Cardiac muscle cell (in vitro differentiated cells and primary cell): ENCODE data around the gene LRRC74A. TPM values are rescaled to one million over a fixed set of nuclear protein-coding genes. Genes with fewer than 3 reads are reported as not detected.

Source experiments
- DNase-seq, 2 donors: peaks; one replicate each; pipeline versions ENCODE4 v3.0.0 to v3.0.0-alpha.2; 2010 to 2017; ENCODE audit warnings: low read depth in 1 of 2, low spot score in 1 of 2
- H3K27ac ChIP-seq: fragments of 200-600 bp; sonication (generic); 2 replicates; pipeline ENCODE4 v1.5.1; 2016
- H3K27me3 ChIP-seq: fragments of 200-600 bp; sonication (generic); 2 replicates; pipeline ENCODE4 v1.6.0; 2016; ENCODE audit warnings: control low read depth
- H3K36me3 ChIP-seq: fragments of 200-600 bp; sonication (generic); 2 replicates; pipeline ENCODE4 v1.5.1; 2016; ENCODE audit warnings: control low read depth
- H3K4me1 ChIP-seq: fragments of 200-600 bp; sonication (generic); 2 replicates; pipeline ENCODE4 v1.8.1; 2017; ENCODE audit warnings: low read depth, mild to moderate bottlenecking, mixed run types
- H3K4me3 ChIP-seq: fragments of 200-600 bp; sonication (generic); 2 replicates; pipeline ENCODE4 v1.5.1; 2016; ENCODE audit warnings: mild to moderate bottlenecking
- H3K9me3 ChIP-seq: fragments of 200-600 bp; sonication (generic); 2 replicates; pipeline ENCODE4 v1.5.1; 2017; ENCODE audit warnings: low read depth, mild to moderate bottlenecking, control low read depth
- polyA plus RNA-seq: library from polyadenylated mRNA; unstranded; fragments of >200 nt; fragmentation: Nextera tagmentation; extraction: Ambion mirVana; gene quantifications from 2 replicates; pipeline ENCODE4 v1.2.1, GENCODE V29; 2016
- total RNA-seq: library from RNA; depleted of rRNA; stranded (reverse); fragments of >200 nt; gene quantifications from 2 replicates; pipeline ENCODE4 v1.2.3, GENCODE V29; 2016
- TF ChIP-seq, protein P1 (sequence below): IDR thresholded peaks from 2 replicates; pipeline ENCODE4 v1.5.1; 2012; ENCODE audit warnings: low read depth, mild to moderate bottlenecking, low read length

LRRC74A gene
- total and polyA plus RNA-seq, 2 experiments from 2014 or later, result not detected

DNA sequence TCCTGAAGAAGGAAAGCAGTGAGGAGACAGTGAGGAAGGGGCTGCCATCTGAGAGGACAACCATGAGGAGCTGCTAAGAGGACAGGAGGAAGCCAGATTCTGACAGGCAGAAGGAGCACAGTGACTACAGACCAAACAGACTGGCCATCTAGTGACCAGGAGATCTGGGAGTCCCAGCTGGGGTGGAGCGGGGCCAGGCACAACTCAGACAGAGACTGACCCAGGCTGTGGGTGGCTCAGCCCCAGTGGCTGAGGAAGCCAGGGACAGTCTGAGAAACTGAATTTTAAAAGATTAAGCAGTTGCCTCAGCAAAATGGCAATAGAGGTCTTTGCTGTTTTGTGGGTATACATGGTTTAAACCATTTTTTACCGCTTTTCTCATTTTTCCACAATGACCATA lies 28.9 kb downstream of the LRRC74A start:
- no peaks in the 10 kb centered on the region for H3K9me3 ChIP-seq
- no peak overlapping the region for H3K4me3 ChIP-seq
- no peak overlapping the region for H3K27ac ChIP-seq
- TF ChIP-seq, protein P1, sequence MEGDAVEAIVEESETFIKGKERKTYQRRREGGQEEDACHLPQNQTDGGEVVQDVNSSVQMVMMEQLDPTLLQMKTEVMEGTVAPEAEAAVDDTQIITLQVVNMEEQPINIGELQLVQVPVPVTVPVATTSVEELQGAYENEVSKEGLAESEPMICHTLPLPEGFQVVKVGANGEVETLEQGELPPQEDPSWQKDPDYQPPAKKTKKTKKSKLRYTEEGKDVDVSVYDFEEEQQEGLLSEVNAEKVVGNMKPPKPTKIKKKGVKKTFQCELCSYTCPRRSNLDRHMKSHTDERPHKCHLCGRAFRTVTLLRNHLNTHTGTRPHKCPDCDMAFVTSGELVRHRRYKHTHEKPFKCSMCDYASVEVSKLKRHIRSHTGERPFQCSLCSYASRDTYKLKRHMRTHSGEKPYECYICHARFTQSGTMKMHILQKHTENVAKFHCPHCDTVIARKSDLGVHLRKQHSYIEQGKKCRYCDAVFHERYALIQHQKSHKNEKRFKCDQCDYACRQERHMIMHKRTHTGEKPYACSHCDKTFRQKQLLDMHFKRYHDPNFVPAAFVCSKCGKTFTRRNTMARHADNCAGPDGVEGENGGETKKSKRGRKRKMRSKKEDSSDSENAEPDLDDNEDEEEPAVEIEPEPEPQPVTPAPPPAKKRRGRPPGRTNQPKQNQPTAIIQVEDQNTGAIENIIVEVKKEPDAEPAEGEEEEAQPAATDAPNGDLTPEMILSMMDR, result no peak
- no peak for DNase-seq
- H3K36me3 ChIP-seq, result no peaks in the 10 kb centered on the region
- H3K27me3 ChIP-seq, result peaks cover 3% of the 10 kb centered on the region
- H3K4me1 ChIP-seq, result no peaks in the 10 kb centered on the region

DNA sequence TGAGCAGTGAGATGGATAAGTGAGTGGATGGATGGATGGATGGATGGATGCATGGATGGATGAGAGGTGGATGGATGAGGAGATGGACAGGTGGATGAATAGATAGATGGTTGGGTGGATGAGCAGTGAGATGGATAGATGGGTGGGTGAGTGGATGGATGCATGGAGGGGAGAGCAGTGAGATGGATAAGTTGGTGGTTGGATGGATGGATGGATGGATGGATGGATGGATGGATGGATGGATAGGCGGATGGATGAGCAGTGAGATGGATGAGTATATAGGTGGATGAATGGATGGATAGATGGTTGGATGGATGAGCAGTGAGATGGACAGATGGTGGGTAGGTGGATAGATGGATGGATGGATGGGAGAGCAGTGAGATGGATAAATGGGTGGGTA lies 30.6 kb downstream of the LRRC74A start:
- no peak overlapping the region for H3K4me3 ChIP-seq
- TF ChIP-seq, protein P1, result no peak
- no peaks in the 10 kb centered on the region for H3K9me3 ChIP-seq
- H3K27ac ChIP-seq, result no peak overlapping the region
- no peaks in the 10 kb centered on the region for H3K4me1 ChIP-seq
- peaks cover 3% of the 10 kb centered on the region for H3K27me3 ChIP-seq
- DNase-seq, result no peak
- no peaks in the 10 kb centered on the region for H3K36me3 ChIP-seq

DNA sequence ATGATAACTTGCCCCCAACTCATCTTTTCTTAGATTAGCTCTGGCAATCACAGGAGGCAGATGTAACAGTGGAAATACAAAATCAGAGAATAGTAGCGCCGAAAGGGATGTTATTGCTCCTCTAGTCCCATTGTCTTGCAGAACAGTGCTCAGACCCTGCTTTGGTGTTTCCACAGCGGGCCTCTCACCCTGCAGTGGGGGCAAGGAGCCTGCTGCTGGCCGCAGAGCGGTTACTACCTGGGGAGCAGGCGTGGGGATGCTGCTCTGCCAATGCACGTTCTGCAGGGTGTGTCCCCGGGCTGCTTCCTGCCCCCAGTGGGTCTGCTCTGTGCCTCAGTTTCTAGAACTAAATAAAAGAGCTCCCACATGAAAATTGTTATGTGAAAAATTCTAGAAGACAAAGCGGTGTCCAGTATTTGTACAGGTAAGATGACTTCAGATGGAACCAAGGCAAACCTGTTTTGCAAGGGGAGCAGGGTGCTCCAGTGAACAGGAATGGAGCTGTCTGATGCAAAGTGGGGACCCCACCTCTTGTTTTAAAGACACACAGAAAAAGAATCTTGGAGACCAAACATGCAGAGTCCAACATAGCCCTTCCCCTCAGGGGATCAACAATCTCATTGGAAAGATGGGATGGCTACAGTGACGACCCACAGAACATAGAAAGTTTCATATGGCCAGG lies 35.5 kb downstream of the LRRC74A start:
- H3K4me3 ChIP-seq, result no peak overlapping the region
- TF ChIP-seq, protein P1, result no peak
- H3K27me3 ChIP-seq, result peaks cover 3% of the 10 kb centered on the region
- H3K27ac ChIP-seq, result no peak overlapping the region
- H3K9me3 ChIP-seq, result no peaks in the 10 kb centered on the region
- no peak for DNase-seq
- H3K36me3 ChIP-seq, result no peaks in the 10 kb centered on the region
- H3K4me1 ChIP-seq, result peaks cover 7% of the 10 kb centered on the region

DNA sequence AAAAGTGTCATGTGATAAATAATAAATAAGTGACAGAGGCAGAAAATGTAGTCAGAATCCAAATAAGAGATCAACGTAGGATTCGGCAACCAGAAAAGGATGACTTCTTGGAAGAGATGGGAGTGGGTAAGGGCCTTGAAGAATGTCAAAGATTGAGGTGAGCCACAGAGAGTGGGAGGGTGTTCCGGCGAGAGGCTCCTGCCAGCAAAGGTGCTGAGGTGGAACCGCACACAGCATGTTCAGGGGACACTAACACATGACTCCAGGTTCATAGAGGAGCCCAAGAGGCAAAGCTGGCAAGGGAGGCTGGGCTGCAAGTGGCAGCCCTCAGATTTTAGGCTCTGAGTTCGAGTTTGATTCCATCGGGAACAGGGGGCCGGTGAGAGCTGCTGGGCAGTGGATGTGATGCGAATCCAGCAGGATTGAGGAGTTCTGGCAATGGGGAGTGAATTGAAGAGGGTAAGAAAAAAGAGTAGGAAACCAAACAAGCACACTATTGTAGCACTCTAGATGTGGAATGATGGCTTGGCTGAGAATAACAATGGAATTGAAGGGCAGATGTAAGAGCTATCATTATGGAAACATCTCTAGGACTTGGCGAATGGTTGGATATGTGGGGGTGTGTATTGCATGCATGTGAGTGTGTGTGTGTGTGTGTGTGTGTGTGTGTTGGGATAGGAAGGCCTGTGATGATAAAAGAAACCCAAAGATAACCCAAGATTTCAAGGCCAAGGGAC lies 36.5 kb downstream of the LRRC74A start:
- H3K4me1 ChIP-seq, result peaks cover 7% of the 10 kb centered on the region
- no peak overlapping the region for H3K4me3 ChIP-seq
- TF ChIP-seq, protein P1, result no peak
- DNase-seq, result no peak
- H3K27me3 ChIP-seq, result peaks cover under 1% of the 10 kb centered on the region
- H3K9me3 ChIP-seq, result no peaks in the 10 kb centered on the region
- no peak overlapping the region for H3K27ac ChIP-seq
- H3K36me3 ChIP-seq, result no peaks in the 10 kb centered on the region

DNA sequence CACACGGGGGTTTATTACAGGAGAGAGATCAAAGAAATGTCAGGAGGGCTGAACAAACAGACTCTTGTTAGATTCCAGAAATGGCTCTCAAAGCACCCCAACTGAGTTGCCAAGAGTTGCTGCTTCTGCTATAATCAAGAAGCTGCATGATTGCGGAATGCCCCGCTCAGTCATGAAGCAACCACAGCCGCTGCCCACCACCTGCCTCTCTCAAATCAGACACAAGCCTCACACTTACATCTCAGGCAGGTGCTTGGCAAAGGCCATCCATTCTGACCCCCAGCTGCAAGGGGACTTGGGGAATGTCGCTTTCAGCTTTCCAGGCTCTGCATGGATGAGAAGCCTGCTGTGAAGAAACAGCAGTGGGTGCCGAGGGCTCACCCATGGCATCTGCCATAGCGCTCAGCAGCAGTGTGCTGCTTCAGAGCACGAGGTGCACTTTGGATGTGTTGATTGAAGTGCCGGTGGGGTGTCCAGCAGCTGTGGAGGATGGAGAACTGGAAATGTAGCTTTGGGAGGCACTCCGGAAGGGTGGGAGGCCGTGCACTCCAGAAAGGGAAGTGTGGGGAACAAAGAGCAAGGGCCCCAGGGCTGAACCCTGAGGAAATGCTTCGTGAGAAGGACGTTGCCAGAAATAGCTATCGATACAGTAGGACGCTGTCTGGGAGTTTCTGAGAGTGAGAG lies 37.7 kb downstream of the LRRC74A start:
- DNase-seq, result peak; percentile 34 to 39
- peak overlapping the region; percentile 33 for H3K27ac ChIP-seq
- no peaks in the 10 kb centered on the region for H3K27me3 ChIP-seq
- TF ChIP-seq, protein P1, result no peak
- no peak overlapping the region for H3K4me3 ChIP-seq
- peaks cover 7% of the 10 kb centered on the region for H3K4me1 ChIP-seq
- no peaks in the 10 kb centered on the region for H3K9me3 ChIP-seq
- H3K36me3 ChIP-seq, result no peaks in the 10 kb centered on the region
